NCI-H526 treated with DMSO at 0.1 percent for 48 hours (cell line): ENCODE measurements around the gene OMP.
"Not testable (repeated sequence)": the region's sequence is repeated elsewhere in the genome, so short reads cannot be mapped to it uniquely, and the experiment has no call there.

Experiments used
- DNase-seq: peaks from one replicate; lab custom pipeline; 2025; lab: John Stamatoyannopoulos, UW

OMP gene

GRCh38 chr11:77102246-77103210, at the start of gene OMP:
TSS of gene OMP (plus strand) at chr11:77102840. CDS start at chr11:77102840, 0 bp downstream.
- no peak for DNase-seq

- no peak for DNase-seq
Observed at GRCh38 chr11:77053217-77054015, 49.2 kb upstream of the OMP start.

GRCh38 chr11:77054084-77054483, 48.6 kb upstream of the OMP start:
- DNase-seq = no peak

GRCh38 chr11:77055101-77055561, 47.5 kb upstream of the OMP start:
- DNase-seq = no peak

- DNase-seq = no peak
Observed at GRCh38 chr11:77055913-77056312, 46.7 kb upstream of the OMP start.

GRCh38 chr11:77056814-77057402, 45.7 kb upstream of the OMP start:
- no peak for DNase-seq

- DNase-seq = no peak
Observed at GRCh38 chr11:77057938-77058474, 44.6 kb upstream of the OMP start.

GRCh38 chr11:77058900-77059299, 43.7 kb upstream of the OMP start:
- no peak for DNase-seq

GRCh38 chr11:77059806-77060205, 42.8 kb upstream of the OMP start:
- peak; percentile 74 for DNase-seq

- DNase-seq = no peak
Observed at GRCh38 chr11:77060234-77060633, 42.4 kb upstream of the OMP start.

GRCh38 chr11:77061258-77061657, 41.4 kb upstream of the OMP start:
- DNase-seq = not testable (repeated sequence)

- no peak for DNase-seq
Observed at GRCh38 chr11:77062924-77063323, 39.7 kb upstream of the OMP start.

GRCh38 chr11:77063407-77063806, 39.2 kb upstream of the OMP start:
- DNase-seq = no peak

- DNase-seq = no peak
Observed at GRCh38 chr11:77063861-77064260, 38.8 kb upstream of the OMP start.

- no peak for DNase-seq
Observed at GRCh38 chr11:77064648-77065217, 37.9 kb upstream of the OMP start.

- no peak for DNase-seq
Observed at GRCh38 chr11:77065878-77066228, 36.8 kb upstream of the OMP start.

- peak; percentile 80 for DNase-seq
Observed at GRCh38 chr11:77066229-77067042, 36.2 kb upstream of the OMP start, which contains the start of gene CAPN5. TSS of gene CAPN5 (plus strand) at chr11:77066971. CDS start at chr11:77084887, 17,916 bp downstream.

- no peak for DNase-seq
Observed at GRCh38 chr11:77067861-77068443, 34.7 kb upstream of the OMP start.

GRCh38 chr11:77068457-77069335, 33.9 kb upstream of the OMP start:
- DNase-seq = no peak
